NCI-H2029 treated with DMSO at 0.1 percent for 48 hours (cell line): ENCODE results near the gene STUM.

Experiments used
- DNase-seq: peaks from one replicate; lab custom pipeline; 2025; lab: John Stamatoyannopoulos, UW

Gene STUM

GRCh38 chr1:226640321-226641136, 92.0 kb downstream of the STUM start:
- no peak for DNase-seq

DNA sequence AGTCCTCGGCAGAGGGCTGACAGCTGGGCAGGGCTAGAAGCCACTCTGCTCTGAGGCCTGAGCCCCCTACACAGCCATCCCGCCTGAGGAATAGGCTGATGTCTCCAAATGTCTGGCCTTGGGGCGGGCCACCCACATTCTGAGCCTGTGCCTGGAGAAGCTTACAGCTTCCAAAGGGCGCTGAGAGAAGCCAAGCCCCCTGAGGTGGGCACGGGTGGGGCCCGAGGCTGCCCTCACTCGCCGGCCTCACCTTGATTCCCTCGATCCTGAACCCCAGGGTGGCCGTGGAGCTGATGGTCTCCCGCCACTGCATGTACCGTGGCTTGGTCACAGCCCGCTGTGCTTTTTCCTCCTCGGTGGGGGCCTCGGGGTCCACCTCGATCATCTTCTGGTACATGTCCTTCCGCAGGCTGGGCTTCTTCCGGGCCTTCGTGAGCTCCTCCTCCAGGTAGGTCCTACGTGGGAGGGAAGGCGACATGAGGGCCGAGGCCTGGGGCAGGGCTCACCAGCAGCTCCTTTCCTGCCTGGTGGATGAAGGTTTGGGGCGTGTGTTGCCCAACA, 93.2 kb downstream of the STUM start:
- DNase-seq = no peak

- no peak for DNase-seq
Measured at GRCh38 chr1:226642421-226642820, 93.9 kb downstream of the STUM start.

- DNase-seq = no peak
Measured at GRCh38 chr1:226643177-226643576, 94.6 kb downstream of the STUM start.

- no peak for DNase-seq
Measured at GRCh38 chr1:226643611-226644540, 95.3 kb downstream of the STUM start.

GRCh38 chr1:226644541-226645176, 96.1 kb downstream of the STUM start:
- DNase-seq = no peak

- no peak for DNase-seq
Measured at GRCh38 chr1:226645279-226645976, 96.9 kb downstream of the STUM start.

DNA sequence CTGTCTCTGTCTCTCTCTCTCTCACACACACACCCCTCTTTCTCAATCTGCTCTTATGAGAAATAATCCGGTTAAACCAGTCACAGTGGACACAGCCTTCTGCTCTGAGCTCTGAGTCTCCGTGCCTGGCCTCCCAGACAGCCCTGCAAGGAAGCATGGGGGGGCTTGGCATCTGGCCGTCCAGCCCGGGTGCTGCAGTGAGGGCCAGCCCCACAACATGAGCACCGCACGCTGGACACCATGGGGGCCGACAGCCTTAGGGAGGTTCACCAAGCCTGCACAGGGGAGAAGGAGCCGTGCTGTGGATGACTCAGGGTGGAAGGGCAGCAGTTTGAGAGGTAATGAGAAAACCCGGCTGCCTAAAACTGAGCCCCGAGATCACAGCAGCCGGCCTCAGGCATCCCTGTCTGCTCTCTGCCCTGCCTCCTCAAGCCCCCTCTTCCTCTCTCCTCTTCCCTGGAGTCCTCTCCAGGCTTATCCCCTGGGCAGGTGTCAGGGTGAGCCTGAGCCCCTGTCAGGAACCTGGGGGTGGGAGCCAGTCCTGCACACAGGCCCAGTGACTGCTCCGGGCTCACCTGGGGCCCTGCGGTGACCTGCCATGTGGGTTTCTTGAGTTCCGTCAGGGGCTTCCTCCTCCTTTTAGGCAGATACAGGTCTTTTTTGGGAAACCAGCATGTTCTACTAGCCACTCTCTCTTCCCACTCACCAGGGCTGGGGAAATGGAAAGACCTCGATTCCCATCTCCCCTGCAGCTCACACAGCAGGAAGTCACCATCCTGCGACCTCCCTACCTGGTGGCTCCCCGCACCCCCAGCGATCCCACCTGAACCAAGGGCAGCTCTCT, 97.7 kb downstream of the STUM start:
- DNase-seq = no peak

DNA sequence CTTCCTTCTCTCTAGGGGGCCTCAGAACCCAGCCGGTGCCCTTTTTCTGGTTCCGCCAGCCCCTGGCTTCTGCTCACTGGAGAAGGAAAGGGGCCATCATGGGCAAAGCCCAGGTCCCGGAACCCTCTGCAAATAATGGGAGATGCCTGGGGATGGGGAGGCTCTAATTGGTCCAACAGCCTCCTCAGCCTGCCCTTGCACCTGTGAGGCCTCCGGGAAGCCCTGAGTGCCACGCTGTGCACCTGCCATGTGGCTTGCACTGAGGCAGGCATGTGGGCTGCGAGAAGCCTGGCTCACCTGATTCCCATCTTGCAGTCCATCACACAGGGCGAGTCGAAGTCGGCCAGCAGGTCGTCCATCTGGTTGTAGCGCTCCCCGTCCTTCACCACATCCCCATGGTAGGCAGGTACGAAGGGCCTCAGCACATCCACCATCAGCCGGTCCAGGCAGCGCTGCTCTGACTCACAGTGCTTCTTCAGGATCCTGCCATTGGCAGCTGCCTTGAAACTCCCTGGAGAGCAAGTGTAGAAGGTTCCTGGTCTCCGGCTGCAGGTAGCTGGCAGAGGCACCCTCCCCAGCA, 98.4 kb downstream of the STUM start:
- DNase-seq = no peak

DNA sequence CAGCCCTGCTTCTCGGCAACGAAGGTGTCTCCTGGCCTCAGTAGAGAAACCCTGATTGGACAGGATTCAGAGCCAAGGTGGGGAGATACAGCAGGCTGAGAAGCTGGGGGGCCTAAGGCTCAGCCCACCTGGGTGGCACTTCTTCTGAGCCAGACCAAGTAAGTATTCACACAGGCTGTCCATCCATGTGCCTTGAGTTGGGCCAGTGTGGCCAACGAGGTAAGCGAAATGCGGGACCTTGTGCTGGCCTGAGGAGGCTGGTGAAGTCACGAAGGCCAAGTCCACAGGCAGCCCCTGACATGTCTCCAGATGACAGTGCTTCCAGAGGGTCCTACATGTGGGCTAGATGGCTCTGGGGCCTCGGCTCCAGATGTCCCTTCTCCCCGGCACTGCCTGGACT, 99.2 kb downstream of the STUM start:
- no peak for DNase-seq

DNA sequence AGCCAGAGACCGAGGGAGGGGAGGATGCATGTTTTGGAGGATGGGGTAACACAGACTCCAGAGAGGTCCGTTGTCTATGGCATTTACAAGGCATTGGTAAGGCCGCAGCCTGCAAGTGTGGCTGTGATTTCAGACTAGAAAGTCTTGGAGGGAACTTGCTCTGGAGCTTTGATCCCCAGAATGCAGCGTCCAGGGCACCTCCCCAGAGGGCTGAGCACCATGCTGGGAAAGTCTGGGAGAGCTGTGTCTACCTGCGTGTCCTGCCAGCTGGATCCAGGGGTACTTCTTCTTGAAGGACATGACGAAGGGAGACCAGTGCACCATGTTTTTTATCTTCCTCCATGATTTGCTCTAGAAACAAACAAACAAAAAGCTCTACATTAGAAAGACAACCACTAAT, 99.9 kb downstream of the STUM start:
- no peak for DNase-seq

GRCh38 chr1:226649244-226649643, 100.7 kb downstream of the STUM start:
- DNase-seq = no peak

DNA sequence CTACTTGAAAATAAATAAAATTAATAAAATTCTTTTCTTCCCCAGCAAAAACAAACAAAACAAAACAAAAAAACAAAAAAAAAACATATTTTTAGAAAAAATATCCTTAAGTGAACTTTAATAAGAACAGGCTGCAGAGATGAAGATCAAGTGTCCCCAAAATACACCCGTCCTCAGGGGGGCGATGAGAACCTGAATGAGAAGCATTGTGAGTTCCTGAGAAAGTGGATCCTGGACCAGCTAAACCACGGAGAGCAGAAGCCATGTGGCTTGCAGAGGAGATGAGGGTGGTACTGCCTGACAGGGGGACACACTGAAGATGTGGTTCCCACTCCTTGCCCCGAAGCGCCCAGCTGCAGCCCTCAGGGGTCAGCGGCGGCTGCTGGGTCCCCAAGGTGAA, 101.2 kb downstream of the STUM start:
- no peak for DNase-seq

- DNase-seq = no peak
Measured at GRCh38 chr1:226650236-226650841, 101.8 kb downstream of the STUM start.

- DNase-seq = no peak
Measured at GRCh38 chr1:226651041-226651731, 102.6 kb downstream of the STUM start.

DNA sequence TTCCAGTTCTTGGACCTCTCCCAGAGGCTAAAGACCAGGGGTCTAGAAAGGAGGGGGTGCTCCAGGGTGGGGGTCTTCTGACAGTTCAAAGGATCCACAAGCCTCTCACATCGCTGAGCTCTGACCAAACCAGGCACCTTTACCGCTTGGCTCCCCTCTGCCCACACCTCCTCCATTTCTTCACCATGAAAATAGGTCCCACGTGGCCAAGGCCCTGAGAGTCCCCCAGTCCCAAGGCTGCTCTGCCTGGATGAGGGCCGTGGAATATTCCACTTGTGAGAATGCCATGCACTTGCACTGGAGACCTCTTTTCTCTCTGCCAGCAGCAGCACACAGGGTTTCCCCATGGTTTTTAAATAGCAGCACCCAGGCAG, 103.2 kb downstream of the STUM start:
- no peak for DNase-seq

GRCh38 chr1:226652613-226653012, 104.0 kb downstream of the STUM start:
- no peak for DNase-seq

- no peak for DNase-seq
Measured at GRCh38 chr1:226653311-226653921, 104.9 kb downstream of the STUM start.
